ENCODE measurements around the gene SIRT2. TPM values are rescaled to one million over a fixed set of nuclear protein-coding genes. Genes with fewer than 3 reads are reported as not detected.

SIRT2 gene
- total and polyA plus RNA-seq, 2 of the 13 experiments (the other 11 are each of a cell fraction or from before 2014, with no cell fraction given), result 22.3 to 26.1 TPM

DNA sequence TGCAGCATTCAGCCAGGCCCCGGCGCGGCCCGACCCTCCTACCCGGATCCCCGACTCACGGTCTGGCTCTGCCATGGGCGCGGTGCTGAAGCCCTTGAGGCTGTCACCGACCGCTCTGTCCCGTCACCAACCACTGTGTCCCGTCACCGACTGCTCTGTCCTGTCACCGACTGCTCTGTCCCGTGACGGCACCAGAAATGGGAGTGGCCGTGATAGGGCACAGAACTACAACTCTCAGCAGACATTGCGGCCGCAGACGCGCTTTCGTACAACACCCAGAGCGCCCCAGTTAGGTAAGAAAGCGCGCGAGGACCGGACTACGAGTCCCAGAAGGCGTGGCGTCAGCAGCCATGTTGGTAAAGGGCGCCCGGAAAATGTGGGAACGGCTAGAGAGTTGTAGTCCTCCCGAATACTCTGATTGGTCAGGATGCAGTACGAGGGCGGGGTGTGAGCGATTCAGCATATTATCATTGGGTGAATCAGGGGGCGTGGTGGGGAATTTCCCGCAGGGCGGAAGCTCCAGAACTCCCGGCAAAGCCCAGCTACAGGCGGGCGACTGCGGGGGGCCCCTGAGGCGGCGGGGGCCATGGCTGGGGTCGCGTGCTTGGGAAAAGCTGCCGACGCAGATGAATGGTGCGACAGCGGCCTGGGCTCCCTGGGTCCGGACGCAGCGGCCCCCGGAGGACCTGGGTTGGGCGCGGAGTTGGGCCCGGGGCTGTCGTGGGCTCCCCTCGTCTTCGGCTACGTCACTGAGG, at the start of gene SIRT2, which contains the start of gene NFKBIB (continued):
- TF ChIP-seq, protein P1, sequence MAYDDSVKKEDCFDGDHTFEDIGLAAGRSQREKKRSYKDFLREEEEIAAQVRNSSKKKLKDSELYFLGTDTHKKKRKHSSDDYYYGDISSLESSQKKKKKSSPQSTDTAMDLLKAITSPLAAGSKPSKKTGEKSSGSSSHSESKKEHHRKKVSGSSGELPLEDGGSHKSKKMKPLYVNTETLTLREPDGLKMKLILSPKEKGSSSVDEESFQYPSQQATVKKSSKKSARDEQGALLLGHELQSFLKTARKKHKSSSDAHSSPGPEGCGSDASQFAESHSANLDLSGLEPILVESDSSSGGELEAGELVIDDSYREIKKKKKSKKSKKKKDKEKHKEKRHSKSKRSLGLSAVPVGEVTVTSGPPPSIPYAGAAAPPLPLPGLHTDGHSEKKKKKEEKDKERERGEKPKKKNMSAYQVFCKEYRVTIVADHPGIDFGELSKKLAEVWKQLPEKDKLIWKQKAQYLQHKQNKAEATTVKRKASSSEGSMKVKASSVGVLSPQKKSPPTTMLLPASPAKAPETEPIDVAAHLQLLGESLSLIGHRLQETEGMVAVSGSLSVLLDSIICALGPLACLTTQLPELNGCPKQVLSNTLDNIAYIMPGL (CRISPR knock-in tag; IDR thresholded peaks at IDR 0.05; ENCODE audit: borderline replicate concordance in 1 of 2, low read depth in 1 of 2), result peak in 1 of 2 experiments; percentile 48; a peak in 1 of 4 replicates
- TF ChIP-seq, protein P2, sequence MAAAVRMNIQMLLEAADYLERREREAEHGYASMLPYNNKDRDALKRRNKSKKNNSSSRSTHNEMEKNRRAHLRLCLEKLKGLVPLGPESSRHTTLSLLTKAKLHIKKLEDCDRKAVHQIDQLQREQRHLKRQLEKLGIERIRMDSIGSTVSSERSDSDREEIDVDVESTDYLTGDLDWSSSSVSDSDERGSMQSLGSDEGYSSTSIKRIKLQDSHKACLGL (CRISPR knock-in tag; IDR thresholded peaks at IDR 0.05), result 0 out of 2 replicates have a peak, but pooled peaks have one; percentile 50
- TF ChIP-seq, protein P3, sequence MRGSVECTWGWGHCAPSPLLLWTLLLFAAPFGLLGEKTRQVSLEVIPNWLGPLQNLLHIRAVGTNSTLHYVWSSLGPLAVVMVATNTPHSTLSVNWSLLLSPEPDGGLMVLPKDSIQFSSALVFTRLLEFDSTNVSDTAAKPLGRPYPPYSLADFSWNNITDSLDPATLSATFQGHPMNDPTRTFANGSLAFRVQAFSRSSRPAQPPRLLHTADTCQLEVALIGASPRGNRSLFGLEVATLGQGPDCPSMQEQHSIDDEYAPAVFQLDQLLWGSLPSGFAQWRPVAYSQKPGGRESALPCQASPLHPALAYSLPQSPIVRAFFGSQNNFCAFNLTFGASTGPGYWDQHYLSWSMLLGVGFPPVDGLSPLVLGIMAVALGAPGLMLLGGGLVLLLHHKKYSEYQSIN (CRISPR knock-in tag; IDR thresholded peaks at IDR 0.05; ENCODE audit: borderline replicate concordance), result no peak
- TF ChIP-seq XRCC5 (optimal IDR thresholded peaks at IDR 0.05; ENCODE audit: low read length) (peak; percentile 48), SPEN (CRISPR knock-in tag; IDR thresholded peaks at IDR 0.05; ENCODE audit: low read depth) (peak; percentile 67), RFXAP (CRISPR knock-in tag; IDR thresholded peaks at IDR 0.05; ENCODE audit: borderline replicate concordance) (0 out of 2 replicates have a peak, but pooled peaks have one; percentile 46), IRX3 (CRISPR knock-in tag; IDR thresholded peaks at IDR 0.05; ENCODE audit: borderline replicate concordance, low read depth) (no peak), KDM4B (CRISPR knock-in tag; IDR thresholded peaks at IDR 0.05) (0 out of 2 replicates have a peak, but pooled peaks have one; percentile 8), FOXA3 (CRISPR knock-in tag; IDR thresholded peaks at IDR 0.05) (peak; percentile 62), ZNF775 (CRISPR knock-in tag; IDR thresholded peaks at IDR 0.05; ENCODE audit: borderline replicate concordance) (no peak), HOXD1 (CRISPR knock-in tag; IDR thresholded peaks at IDR 0.05) (0 out of 2 replicates have a peak, but pooled peaks have one; percentile 58), ZMYM4 (CRISPR knock-in tag; IDR thresholded peaks at IDR 0.05) (peak; percentile 8; the same call in 1 of the 2 replicates), NONO (IDR thresholded peaks at IDR 0.05) (no peak), NONO (CRISPR knock-in tag; conservative IDR thresholded peaks at IDR 0.05) (peak; percentile 94), MAFK (conservative IDR thresholded peaks at IDR 0.05 in 1 of 2, IDR thresholded peaks at IDR 0.05 in 1 of 2; ENCODE audit: low read length in 2 of 2) (peak; percentile 15 to 34; a peak in 1 of 4 replicates), NR2F1 (CRISPR knock-in tag; IDR thresholded peaks at IDR 0.05) (peak in 1 of 2 experiments; percentile 51; a peak in 1 of 4 replicates)
- TF ChIP-seq, protein P4, sequence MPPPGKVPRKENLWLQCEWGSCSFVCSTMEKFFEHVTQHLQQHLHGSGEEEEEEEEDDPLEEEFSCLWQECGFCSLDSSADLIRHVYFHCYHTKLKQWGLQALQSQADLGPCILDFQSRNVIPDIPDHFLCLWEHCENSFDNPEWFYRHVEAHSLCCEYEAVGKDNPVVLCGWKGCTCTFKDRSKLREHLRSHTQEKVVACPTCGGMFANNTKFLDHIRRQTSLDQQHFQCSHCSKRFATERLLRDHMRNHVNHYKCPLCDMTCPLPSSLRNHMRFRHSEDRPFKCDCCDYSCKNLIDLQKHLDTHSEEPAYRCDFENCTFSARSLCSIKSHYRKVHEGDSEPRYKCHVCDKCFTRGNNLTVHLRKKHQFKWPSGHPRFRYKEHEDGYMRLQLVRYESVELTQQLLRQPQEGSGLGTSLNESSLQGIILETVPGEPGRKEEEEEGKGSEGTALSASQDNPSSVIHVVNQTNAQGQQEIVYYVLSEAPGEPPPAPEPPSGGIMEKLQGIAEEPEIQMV (CRISPR knock-in tag; IDR thresholded peaks at IDR 0.05; ENCODE audit: low read depth), result 0 out of 2 replicates have a peak, but pooled peaks have one; percentile 18
- TF ChIP-seq, protein P5, sequence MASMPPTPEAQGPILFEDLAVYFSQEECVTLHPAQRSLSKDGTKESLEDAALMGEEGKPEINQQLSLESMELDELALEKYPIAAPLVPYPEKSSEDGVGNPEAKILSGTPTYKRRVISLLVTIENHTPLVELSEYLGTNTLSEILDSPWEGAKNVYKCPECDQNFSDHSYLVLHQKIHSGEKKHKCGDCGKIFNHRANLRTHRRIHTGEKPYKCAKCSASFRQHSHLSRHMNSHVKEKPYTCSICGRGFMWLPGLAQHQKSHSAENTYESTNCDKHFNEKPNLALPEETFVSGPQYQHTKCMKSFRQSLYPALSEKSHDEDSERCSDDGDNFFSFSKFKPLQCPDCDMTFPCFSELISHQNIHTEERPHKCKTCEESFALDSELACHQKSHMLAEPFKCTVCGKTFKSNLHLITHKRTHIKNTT (CRISPR knock-in tag; IDR thresholded peaks at IDR 0.05), result no peak

All from HepG2 (cell line).